Loucy (cell line): ENCODE results near the gene SCIN.

ENCODE experiments used
- H2AFZ ChIP-seq: fragments of 200-600 bp; sonication (generic); 2 replicates; pipeline ENCODE4 v1.6.0; 2016; ENCODE audit warnings: antibody characterized with exemption, mild to moderate bottlenecking, low read length, moderate library complexity
- H3F3A ChIP-seq: fragments of 200-600 bp; 2 replicates; pipeline ENCODE4 v1.6.0; 2016; ENCODE audit warnings: antibody characterized with exemption, low read depth, mild to moderate bottlenecking
- H3K27me3 ChIP-seq: fragments of 200-600 bp; sonication (generic); 2 replicates; pipeline ENCODE4 v1.6.1; 2014; ENCODE audit warnings: low read length, mild to moderate bottlenecking; ENCODE audit not compliant: insufficient read depth, poor library complexity, severe bottlenecking
- H3K36me3 ChIP-seq: fragments of 200-600 bp; sonication (generic); 2 replicates; pipeline ENCODE4 v1.6.1; 2016; ENCODE audit warnings: low read length; ENCODE audit not compliant: insufficient read depth
- H3K4me1 ChIP-seq: fragments of 200-600 bp; sonication (generic); 2 replicates; pipeline ENCODE4 v1.5.1; 2014; ENCODE audit warnings: low read length, mild to moderate bottlenecking; ENCODE audit not compliant: insufficient read depth, poor library complexity, severe bottlenecking
- H3K4me2 ChIP-seq: fragments of 200-600 bp; sonication (generic); 2 replicates; pipeline ENCODE4 v1.6.0; 2014; ENCODE audit warnings: antibody characterized with exemption, low read length, low read depth, mild to moderate bottlenecking; ENCODE audit not compliant: poor library complexity, severe bottlenecking
- H3K4me3 ChIP-seq: fragments of 200-600 bp; sonication (generic); 2 replicates; pipeline ENCODE4 v1.5.1; 2014; ENCODE audit warnings: low read length, mild to moderate bottlenecking, mixed read lengths; ENCODE audit not compliant: poor library complexity, severe bottlenecking
- H3K79me2 ChIP-seq: fragments of 200-600 bp; sonication (generic); 2 replicates; pipeline ENCODE4 v1.6.1; 2014; ENCODE audit warnings: low read length; ENCODE audit not compliant: insufficient read depth
- H3K9ac ChIP-seq: fragments of 200-600 bp; sonication (generic); 2 replicates; pipeline ENCODE4 v1.6.0; 2014; ENCODE audit warnings: mild to moderate bottlenecking, low read depth, low read length, moderate library complexity; ENCODE audit not compliant: poor library complexity, severe bottlenecking
- H3K9me2 ChIP-seq: fragments of 200-600 bp; sonication (generic); replicated peaks from 2 replicates; pipeline ENCODE4 v1.6.1; 2016; ENCODE audit warnings: low read depth, low read length, mixed read lengths
- H3K9me3 ChIP-seq: fragments of 200-600 bp; sonication (generic); 2 replicates; pipeline ENCODE4 v1.6.1; 2014; ENCODE audit warnings: mild to moderate bottlenecking, antibody characterized with exemption, low read length, low read depth; ENCODE audit not compliant: insufficient read depth
- H4K20me1 ChIP-seq: fragments of 200-600 bp; sonication (generic); 2 replicates; pipeline ENCODE4 v1.6.0; 2014; ENCODE audit warnings: antibody characterized with exemption, low read length, mild to moderate bottlenecking; ENCODE audit not compliant: insufficient read depth, poor library complexity, severe bottlenecking
- EZH2phosphoT487 ChIP-seq: fragments of 200-600 bp; IDR thresholded peaks from 2 replicates; pipeline ENCODE4 v1.6.1; 2018; ENCODE audit warnings: antibody characterized with exemption, mild to moderate bottlenecking, moderate library complexity, borderline replicate concordance
- TF ChIP-seq, protein P1 (sequence below): fragments of 200-600 bp; sonication (generic); conservative IDR thresholded peaks from 2 replicates; pipeline ENCODE4 v1.5.1; 2014; ENCODE audit warnings: mild to moderate bottlenecking, antibody characterized with exemption, low read length

SCIN gene

DNA sequence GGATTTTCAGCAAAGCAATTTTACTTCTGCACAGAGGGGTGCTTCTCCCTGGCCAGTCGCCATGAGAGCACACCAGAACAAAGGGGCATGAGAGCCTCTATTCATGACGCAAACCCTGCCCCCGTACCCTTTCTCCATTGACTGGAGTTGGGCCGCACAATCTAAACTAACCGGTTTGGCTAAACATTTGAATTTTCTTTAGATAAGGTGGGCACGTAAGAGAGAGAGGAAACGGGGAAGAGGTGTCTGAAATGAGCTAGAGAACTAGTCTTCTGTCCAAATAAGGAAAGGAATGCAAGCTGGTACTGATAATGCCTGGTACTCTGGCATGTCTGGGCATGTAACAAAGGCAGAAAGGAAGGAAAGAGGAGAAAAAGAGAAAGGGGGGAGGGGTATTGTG is 13.2 kb upstream of the SCIN start:
- H3K4me3 ChIP-seq: no peak overlapping the region

GRCh38 chr7:12564996-12565764 is 5.3 kb upstream of the SCIN start:
- H4K20me1 ChIP-seq: no peaks in the 10 kb centered on the region
- H3K4me3 ChIP-seq: no peak overlapping the region
- no peak for TF ChIP-seq EZH2phosphoT487
- TF ChIP-seq, protein P1, sequence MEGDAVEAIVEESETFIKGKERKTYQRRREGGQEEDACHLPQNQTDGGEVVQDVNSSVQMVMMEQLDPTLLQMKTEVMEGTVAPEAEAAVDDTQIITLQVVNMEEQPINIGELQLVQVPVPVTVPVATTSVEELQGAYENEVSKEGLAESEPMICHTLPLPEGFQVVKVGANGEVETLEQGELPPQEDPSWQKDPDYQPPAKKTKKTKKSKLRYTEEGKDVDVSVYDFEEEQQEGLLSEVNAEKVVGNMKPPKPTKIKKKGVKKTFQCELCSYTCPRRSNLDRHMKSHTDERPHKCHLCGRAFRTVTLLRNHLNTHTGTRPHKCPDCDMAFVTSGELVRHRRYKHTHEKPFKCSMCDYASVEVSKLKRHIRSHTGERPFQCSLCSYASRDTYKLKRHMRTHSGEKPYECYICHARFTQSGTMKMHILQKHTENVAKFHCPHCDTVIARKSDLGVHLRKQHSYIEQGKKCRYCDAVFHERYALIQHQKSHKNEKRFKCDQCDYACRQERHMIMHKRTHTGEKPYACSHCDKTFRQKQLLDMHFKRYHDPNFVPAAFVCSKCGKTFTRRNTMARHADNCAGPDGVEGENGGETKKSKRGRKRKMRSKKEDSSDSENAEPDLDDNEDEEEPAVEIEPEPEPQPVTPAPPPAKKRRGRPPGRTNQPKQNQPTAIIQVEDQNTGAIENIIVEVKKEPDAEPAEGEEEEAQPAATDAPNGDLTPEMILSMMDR: no peak
- H3K27me3 ChIP-seq: no peaks in the 10 kb centered on the region
- H3K9me2 ChIP-seq: no peaks in the 10 kb centered on the region
- H2AFZ ChIP-seq: no peak overlapping the region
- no peaks in the 10 kb centered on the region for H3K79me2 ChIP-seq
- H3K9me3 ChIP-seq: no peaks in the 10 kb centered on the region
- H3K4me1 ChIP-seq: no peaks in the 10 kb centered on the region
- no peaks in the 10 kb centered on the region for H3K36me3 ChIP-seq
- no peak overlapping the region for H3K9ac ChIP-seq
- no peaks in the 10 kb centered on the region for H3F3A ChIP-seq
- H3K4me2 ChIP-seq: no peak overlapping the region

More for the DNA sequence above, 13.2 kb upstream of the SCIN start:
- H4K20me1 ChIP-seq: no peaks in the 10 kb centered on the region
- no peak overlapping the region for H3K9ac ChIP-seq
- H3K4me1 ChIP-seq: no peaks in the 10 kb centered on the region
- H2AFZ ChIP-seq: no peak overlapping the region
- H3K27me3 ChIP-seq: no peaks in the 10 kb centered on the region
- H3K9me3 ChIP-seq: no peaks in the 10 kb centered on the region
- no peaks in the 10 kb centered on the region for H3K9me2 ChIP-seq
- H3F3A ChIP-seq: no peaks in the 10 kb centered on the region
- no peaks in the 10 kb centered on the region for H3K36me3 ChIP-seq
- no peaks in the 10 kb centered on the region for H3K79me2 ChIP-seq
- TF ChIP-seq, protein P1: no peak
- TF ChIP-seq EZH2phosphoT487: no peak
- no peak overlapping the region for H3K4me2 ChIP-seq

DNA sequence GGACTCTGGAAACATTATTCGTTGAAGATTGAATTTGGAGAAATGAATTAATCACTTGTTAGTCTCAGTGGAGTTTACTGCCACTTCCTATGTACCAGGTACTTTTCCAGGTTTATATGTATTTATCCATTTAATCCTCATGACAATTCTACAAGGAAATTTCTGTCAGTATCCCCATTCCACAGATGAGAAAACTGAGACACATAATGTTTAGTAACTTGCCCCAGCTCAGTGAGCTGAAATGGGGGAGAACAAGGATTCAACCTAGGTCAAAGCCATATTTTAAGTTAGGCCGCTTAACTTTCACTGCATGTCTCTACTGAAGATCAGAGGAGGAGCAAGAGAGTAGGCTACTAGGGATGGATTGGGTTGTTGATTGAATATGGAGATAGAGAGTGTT is 4.6 kb upstream of the SCIN start:
- H3K4me3 ChIP-seq: no peak overlapping the region
- H3K4me2 ChIP-seq: no peak overlapping the region
- no peaks in the 10 kb centered on the region for H3K79me2 ChIP-seq
- TF ChIP-seq, protein P1: no peak
- TF ChIP-seq EZH2phosphoT487: no peak
- no peak overlapping the region for H3K9ac ChIP-seq
- no peaks in the 10 kb centered on the region for H3K9me2 ChIP-seq
- H3F3A ChIP-seq: no peaks in the 10 kb centered on the region
- no peak overlapping the region for H2AFZ ChIP-seq
- H3K4me1 ChIP-seq: no peaks in the 10 kb centered on the region
- no peaks in the 10 kb centered on the region for H3K27me3 ChIP-seq
- no peaks in the 10 kb centered on the region for H3K36me3 ChIP-seq
- H3K9me3 ChIP-seq: no peaks in the 10 kb centered on the region
- no peaks in the 10 kb centered on the region for H4K20me1 ChIP-seq
